ENCODE measurements around the gene HSPA6. TPM values are rescaled to one million over a fixed set of nuclear protein-coding genes. Genes with fewer than 3 reads are reported as not detected.
"Not testable (repeated sequence)": the region's sequence is repeated elsewhere in the genome, so short reads cannot be mapped to it uniquely, and the experiment has no call there.

HSPA6 gene
- total RNA-seq, 2 experiments from 2014 or later = 0.75 to 0.95 TPM

DNA sequence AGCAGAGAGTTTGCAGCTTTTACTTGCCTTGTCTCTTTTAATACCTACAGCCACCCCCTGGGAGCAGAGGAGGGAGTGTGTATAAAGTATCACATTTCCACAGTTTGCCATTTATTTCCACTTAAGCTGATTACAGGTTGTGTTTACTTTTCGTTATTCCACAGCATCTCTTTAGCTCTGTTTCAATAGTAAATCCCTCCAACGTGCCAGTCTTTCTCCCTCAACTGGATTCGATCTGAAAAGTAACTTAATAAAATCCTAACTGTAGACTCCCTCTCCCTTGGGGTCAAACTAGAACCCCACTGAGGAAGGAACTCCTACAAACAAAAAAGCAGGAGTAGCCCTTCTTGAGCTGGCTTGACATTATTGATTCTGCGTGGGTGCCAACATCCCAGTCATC is 22.2 kb upstream of the HSPA6 start:
- ChIA-PET CTCF (no interaction called here), POLR2A (no interaction called here)

DNA sequence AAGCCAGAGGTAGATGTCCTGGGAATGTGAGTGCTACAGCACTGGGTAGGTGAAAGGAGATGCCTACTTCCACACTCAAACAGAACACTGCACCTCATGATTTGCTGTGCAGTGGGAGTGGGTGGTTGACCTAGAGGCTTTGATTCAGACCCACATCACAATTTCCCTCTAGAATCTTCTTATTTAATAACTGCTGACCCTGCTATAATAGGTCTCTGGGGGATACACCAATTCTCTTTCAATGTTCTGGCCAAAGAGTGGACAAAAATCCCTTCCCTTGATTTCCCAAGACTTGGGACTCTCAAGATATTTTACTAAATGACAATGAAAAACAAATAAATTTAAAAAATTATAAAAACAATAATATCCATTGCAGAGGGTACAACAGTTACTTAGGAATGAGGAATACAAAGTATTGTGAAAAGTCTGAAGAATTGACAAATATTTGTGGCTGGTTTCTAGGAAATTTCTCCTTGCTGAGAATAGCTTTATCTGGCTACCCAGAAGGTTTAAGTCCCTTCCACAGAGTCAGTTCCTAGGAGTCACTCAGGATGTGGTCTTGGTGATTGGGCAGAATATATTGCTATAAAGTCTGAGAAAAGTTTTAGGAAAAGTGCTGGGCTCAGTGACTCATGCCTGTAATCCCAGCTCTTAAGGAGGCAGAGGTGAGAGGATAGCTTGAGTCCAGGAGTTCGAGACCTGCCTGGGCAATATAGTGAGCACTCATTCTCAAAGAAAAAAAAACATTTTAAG is 21.5 kb upstream of the HSPA6 start:
- ChIA-PET CTCF (interaction anchor here (1.0 kb wide), 1 partner anchor 16 kb away, joined by 5 read pairs; no protein-coding TSS in a partner anchor), POLR2A (no interaction called here)

- ChIA-PET CTCF (interaction anchor here (1.0 kb wide), 1 partner anchor 16 kb away, joined by 5 read pairs; no protein-coding TSS in a partner anchor), POLR2A (no interaction called here)
Measured at GRCh38 chr1:161503394-161503748, 21.0 kb upstream of the HSPA6 start.

DNA sequence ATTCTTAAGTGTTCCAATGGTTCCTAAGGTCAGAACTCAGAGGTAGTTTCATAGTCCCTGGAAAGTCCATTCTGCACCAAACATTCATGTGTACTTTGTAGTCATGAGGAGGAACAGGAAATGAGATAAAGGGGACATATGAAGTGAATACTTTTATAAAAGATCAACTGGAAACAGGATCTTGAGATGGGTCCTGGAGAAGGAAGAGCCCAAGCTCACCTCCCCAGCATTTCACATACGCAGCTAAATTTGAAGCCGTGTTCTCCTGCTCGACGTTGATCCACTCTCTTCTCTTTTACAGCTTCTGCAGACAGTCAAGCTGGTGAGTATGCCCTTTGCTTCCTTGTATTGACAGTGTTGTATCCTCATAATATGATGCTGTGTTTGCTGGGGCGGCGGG is 18.7 kb upstream of the HSPA6 start:
- ChIA-PET CTCF (interaction anchor here (1.3 kb wide), 1 partner anchor 18 kb away, joined by 3 read pairs; no protein-coding TSS in a partner anchor), POLR2A (no interaction called here)

DNA sequence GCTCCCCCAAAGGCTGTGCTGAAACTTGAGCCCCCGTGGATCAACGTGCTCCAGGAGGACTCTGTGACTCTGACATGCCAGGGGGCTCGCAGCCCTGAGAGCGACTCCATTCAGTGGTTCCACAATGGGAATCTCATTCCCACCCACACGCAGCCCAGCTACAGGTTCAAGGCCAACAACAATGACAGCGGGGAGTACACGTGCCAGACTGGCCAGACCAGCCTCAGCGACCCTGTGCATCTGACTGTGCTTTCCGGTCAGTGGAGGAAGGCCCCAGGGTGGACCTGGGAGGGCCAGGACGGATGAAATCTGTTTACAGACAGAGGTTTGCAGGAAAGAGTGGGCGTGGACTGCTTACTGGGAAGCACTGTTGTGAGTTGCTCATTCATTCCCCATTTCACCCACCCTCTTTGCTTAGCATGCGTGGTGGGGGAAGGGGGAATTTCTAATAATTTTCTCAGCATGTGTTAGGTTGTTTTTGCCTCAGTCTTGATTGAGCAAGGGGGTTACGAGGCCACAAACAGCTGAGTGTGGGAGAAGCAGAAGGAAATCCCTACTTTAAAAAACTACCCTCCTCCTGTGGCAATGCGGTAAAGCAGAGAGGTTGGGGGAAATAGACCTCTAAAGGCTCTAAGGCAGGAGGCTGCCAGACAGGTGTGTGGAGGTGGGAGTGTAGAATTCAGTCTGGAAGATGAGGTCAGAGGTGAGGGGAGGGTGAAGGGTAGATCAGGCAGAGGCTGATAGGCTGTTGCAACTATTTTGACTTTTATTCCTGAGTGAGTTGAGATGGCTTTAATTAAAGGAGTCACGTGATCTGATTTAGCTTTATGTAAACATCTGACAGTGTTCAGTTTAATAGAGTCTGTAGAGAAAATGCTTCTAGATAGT is 17.8 kb upstream of the HSPA6 start:
- POLR2A ChIA-PET = no interaction called here
- CTCF ChIA-PET = interaction anchor here (0.7 to 1.3 kb wide), 2 partner anchors 19 to 92 kb away, joined by 3 read pairs; no protein-coding TSS in a partner anchor

DNA sequence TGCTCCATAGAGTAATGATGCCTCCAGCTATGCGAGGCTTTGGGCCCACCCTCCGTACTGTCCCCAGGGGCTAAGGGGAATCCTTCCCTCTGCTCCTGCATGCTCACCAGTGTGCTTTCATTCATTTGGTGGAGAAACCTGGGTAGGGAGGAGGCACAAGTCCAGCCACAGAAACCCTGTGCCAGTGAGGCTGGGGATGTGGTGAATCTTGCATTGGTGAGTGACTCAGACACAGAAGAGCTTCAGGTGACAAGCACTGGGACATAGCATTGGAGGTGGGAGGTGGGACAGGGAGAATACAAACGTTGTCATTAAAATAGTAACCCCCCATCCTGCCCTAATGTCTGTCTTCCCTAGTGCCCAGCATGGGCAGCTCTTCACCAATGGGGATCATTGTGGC is 13.9 kb upstream of the HSPA6 start:
- POLR2A ChIA-PET = no interaction called here
- CTCF ChIA-PET = interaction anchor here (0.6 kb wide), 1 partner anchor 49 kb away, joined by 3 read pairs; no protein-coding TSS in a partner anchor

DNA sequence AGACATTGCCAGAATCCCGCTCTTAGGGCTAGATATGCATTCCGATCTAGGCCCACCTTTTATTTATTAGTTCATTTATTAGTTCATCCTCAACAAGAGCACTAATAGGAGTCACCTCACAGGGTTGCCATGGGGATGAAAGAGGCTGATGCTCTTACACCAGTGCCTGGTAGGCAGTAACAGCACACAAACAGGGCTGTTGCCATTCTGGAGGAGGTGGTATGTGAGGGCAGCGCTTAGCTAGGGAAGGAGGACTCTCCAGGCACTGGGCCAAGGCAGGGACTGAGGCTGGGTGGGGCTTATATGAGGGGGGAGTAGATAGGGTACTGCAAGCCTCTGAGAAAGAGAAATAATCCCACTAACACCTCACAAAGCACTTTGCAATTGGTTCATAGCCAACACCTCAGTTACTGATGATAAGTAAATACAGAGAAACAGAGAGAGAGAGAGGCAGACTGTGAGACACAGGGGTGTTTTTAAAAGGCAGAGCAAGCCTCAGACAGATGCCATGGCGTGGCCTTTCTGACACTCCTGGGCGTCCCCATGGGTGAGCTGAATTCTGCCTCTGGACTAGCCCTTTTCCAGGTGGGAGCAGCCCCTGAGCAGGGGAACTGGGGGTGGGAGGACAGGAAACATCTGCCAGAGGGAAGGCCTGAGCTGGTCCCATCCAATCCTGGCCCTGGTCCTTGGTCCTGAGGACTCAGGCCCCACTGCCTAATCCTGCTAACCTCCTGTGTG is 13.2 kb upstream of the HSPA6 start:
- POLR2A ChIA-PET = no interaction called here
- CTCF ChIA-PET = no interaction called here

DNA sequence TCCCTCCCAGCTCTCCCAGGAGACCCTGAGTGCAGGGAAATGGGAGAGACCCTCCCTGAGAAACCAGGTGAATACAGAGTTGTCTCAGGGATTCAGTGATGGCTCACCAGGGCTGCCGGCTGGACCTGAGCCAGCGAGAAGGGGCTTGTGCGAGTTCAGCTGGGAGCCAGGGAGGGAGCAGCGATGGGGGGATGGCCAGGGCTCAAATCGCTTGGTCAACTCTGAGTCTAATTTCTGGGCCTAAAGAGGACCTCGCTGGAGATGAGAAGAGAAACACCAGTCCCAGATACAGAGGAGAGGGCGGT is 12.6 kb upstream of the HSPA6 start:
- POLR2A ChIA-PET = no interaction called here

GRCh38 chr1:161512636-161513447 is 11.5 kb upstream of the HSPA6 start:
- CTCF ChIA-PET = not testable (repeated sequence)

More for the DNA sequence above, 12.6 kb upstream of the HSPA6 start:
- CTCF ChIA-PET = no interaction called here

GRCh38 chr1:161513448-161513780 is 10.9 kb upstream of the HSPA6 start:
- CTCF ChIA-PET = not testable (repeated sequence)

More at GRCh38 chr1:161512636-161513447, 11.5 kb upstream of the HSPA6 start:
- POLR2A ChIA-PET = not testable (repeated sequence)

DNA sequence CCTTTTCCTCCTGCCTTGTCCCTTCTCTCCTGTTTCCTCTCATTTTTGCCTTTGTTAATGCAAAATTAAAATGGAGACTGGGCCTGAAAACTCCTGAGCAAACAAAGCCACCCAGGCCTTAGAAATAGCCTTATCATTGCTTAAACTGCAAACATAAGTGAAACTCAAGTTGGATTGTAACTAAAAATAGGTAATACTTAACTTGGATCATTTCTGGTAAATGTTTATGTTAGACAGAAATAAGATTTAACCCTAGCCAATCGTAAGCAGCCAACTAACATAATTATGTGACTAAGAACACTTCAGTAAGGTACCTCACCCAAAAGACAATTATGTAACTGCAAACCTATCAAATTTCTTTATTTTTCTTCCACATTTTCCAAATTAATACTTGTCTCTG is 10.4 kb upstream of the HSPA6 start:
- POLR2A ChIA-PET, CTCF ChIA-PET: not testable (repeated sequence)

More at GRCh38 chr1:161513448-161513780, 10.9 kb upstream of the HSPA6 start:
- POLR2A ChIA-PET = not testable (repeated sequence)

DNA sequence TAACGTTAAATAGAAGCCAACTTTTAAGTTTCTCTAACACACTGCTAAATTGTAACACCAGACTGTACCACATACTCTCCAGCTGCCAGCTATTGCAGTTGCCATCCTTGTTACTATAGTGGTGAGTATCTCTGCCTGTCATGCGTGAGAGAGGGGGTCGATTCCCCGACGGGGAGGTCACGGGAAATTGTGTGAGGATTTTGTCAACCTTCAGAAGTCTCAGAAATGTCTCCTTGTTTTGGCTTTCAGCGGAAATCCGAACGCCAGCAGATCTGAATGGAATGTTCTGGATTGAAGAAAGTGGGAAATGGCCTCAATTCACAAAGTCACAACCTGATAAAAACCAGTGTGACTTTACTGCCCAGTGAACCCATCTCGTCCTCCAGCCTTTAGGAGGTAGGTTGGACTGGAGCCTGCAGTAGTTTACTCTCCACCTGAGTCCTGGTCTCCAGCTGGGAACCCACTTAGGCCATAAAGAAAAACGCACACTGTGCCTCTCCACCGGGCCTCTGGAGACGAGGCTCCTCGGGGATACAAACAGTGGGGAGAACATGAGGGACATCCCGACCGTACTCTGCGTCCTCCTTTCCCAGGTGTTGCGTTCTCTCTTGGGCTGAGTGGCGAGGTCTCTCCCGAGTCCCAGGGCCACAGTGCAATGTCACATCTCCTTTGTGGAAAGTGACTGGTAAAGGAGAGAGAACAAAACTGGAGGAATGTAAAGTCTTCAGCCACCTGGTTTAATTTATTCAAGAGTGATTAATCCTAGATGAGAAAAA is 1.1 kb upstream of the HSPA6 start:
- POLR2A ChIA-PET = not testable (repeated sequence)
- CTCF ChIA-PET = interaction anchor here (1.6 kb wide), 1 partner anchor 36 kb away, joined by 5 read pairs; no protein-coding TSS in a partner anchor

DNA sequence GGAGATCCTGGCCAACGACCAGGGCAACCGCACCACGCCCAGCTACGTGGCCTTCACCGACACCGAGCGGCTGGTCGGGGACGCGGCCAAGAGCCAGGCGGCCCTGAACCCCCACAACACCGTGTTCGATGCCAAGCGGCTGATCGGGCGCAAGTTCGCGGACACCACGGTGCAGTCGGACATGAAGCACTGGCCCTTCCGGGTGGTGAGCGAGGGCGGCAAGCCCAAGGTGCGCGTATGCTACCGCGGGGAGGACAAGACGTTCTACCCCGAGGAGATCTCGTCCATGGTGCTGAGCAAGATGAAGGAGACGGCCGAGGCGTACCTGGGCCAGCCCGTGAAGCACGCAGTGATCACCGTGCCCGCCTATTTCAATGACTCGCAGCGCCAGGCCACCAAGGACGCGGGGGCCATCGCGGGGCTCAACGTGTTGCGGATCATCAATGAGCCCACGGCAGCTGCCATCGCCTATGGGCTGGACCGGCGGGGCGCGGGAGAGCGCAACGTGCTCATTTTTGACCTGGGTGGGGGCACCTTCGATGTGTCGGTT is 477 bp downstream of the HSPA6 start:
- POLR2A ChIA-PET = not testable (repeated sequence)
- CTCF ChIA-PET = interaction anchor here (1.1 to 1.6 kb wide), 2 partner anchors 33 to 37 kb away, joined by 3 to 5 read pairs; no protein-coding TSS in a partner anchor

GRCh38 chr1:161525321-161525720 is 981 bp downstream of the HSPA6 start:
- POLR2A ChIA-PET, CTCF ChIA-PET: not testable (repeated sequence)

GRCh38 chr1:161525918-161526317 is 1.6 kb downstream of the HSPA6 start:
- POLR2A ChIA-PET, CTCF ChIA-PET: not testable (repeated sequence)

- POLR2A ChIA-PET, CTCF ChIA-PET: not testable (repeated sequence)
Measured at GRCh38 chr1:161528550-161528949, 4.2 kb downstream of the HSPA6 start.

DNA sequence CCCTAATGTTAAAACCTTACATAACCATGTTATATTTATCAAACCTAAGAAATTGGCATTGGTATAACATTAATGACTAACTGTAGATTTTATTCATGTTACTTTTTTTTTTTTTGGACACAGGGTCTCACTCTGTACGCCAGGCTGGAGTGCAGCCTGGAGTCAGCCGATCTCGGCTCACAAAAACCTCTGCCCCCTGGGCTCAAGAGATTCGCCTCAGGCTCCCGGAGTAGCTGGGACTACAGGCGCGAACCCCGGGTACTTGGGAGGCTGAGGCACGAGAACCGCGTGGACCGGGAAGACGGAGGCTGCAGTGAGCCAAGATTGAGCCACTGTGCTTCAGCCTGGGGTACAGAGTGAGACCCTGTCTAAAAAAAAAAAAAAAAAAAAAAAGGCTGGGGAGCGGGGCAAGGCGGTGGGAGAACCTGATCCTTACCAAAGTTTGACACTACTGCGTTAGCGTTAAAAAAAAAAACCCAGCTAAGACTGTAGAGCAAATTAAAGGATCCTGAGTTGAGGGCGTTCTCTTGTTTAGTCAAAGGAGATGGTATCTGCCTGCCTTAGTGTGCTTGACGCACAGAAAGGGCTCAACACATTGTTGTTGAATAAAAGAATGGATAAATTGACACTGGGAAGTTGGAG is 5.2 kb downstream of the HSPA6 start:
- CTCF ChIA-PET = not testable (repeated sequence)
- POLR2A ChIA-PET = interaction anchor here (0.7 kb wide), 1 partner anchor 81 kb away, joined by 12 read pairs; no protein-coding TSS in a partner anchor

GRCh38 chr1:161530158-161530557 is 5.8 kb downstream of the HSPA6 start:
- CTCF ChIA-PET = not testable (repeated sequence)

More at GRCh38 chr1:161530158-161530557, 5.8 kb downstream of the HSPA6 start:
- POLR2A ChIA-PET = not testable (repeated sequence)

Measured in activated CD8-positive, alpha-beta memory T cell treated with anti-CD3 and anti-CD28 coated beads for 36 hours (primary cell).